Measurements from ENCODE around the gene FOXP2. TPM values are rescaled to one million over a fixed set of nuclear protein-coding genes. Genes with fewer than 3 reads are reported as not detected.
A peak's percentile ranks its signal among the peaks of the same experiment; 100 is the strongest.

The FOXP2 gene
- total and polyA plus RNA-seq, 9 of the 15 experiments (the other 6 are each of a cell fraction or from before 2014, with no cell fraction given) = not detected

- Histone ChIP-seq H4K20me1 (replicated peaks; ENCODE audit: control insufficient read depth, insufficient read depth, low read length) (no peaks in the 10 kb centered on the region), H2AFZ (ENCODE audit: low read depth, low read length) (no peak overlapping the region), H3K27ac (ENCODE audit: extremely low read depth, low read depth, low read length) (no peak overlapping the region), H3K4me3 (no peak overlapping the region), H3K27me3 (ENCODE audit: control insufficient read depth in 2 of 2, insufficient read depth in 2 of 2, low read length in 2 of 2) (no peaks in the 10 kb centered on the region), H3K4me1 (replicated peaks in 1 of 2; ENCODE audit: control insufficient read depth in 2 of 2, insufficient read depth in 2 of 2, low read length in 2 of 2) (no peaks in the 10 kb centered on the region), H3K9ac (ENCODE audit: insufficient read depth in 1 of 2, low read depth in 2 of 2, low read length in 2 of 2) (no peak overlapping the region), H3K9me1 (ENCODE audit: control insufficient read depth, insufficient read depth, low read length) (no peaks in the 10 kb centered on the region), H3K4me2 (ENCODE audit: insufficient read depth, low read length) (no peak overlapping the region), H3K36me3 (ENCODE audit: control insufficient read depth, insufficient read depth, low read length) (no peaks in the 10 kb centered on the region), H3K9me3 (replicated peaks; ENCODE audit: control insufficient read depth, insufficient read depth, low read depth, low read length) (no peaks in the 10 kb centered on the region), H3K79me2 (ENCODE audit: control insufficient read depth, insufficient read depth, low read length) (no peaks in the 10 kb centered on the region)
- 0% methylated on average over 6 of the region's 6 CpGs for WGBS (ENCODE audit: insufficient coverage, low coverage, missing lambda C conversion rate)
- intact Hi-C loops (cut with micrococcal nuclease) (no loop called here), in situ Hi-C loops (cut with MboI) (no loop called here)
- FAIRE-seq = no peak
- no peak for DNase-seq (ENCODE audit: extremely low read depth in 1 of 4, low spot score in 3 of 4)
- no peak for ATAC-seq
- TF ChIP-seq, protein P1, sequence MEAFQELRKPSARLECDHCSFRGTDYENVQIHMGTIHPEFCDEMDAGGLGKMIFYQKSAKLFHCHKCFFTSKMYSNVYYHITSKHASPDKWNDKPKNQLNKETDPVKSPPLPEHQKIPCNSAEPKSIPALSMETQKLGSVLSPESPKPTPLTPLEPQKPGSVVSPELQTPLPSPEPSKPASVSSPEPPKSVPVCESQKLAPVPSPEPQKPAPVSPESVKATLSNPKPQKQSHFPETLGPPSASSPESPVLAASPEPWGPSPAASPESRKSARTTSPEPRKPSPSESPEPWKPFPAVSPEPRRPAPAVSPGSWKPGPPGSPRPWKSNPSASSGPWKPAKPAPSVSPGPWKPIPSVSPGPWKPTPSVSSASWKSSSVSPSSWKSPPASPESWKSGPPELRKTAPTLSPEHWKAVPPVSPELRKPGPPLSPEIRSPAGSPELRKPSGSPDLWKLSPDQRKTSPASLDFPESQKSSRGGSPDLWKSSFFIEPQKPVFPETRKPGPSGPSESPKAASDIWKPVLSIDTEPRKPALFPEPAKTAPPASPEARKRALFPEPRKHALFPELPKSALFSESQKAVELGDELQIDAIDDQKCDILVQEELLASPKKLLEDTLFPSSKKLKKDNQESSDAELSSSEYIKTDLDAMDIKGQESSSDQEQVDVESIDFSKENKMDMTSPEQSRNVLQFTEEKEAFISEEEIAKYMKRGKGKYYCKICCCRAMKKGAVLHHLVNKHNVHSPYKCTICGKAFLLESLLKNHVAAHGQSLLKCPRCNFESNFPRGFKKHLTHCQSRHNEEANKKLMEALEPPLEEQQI (IDR thresholded peaks at IDR 0.05) = no peak
- no peak for TF ChIP-seq BCLAF1 (IDR thresholded peaks at IDR 0.05; ENCODE audit: borderline replicate concordance in 1 of 2, control insufficient read depth in 1 of 2, low read depth in 2 of 2, low read length in 1 of 2)
- no peak for TF ChIP-seq NRF1 (conservative IDR thresholded peaks at IDR 0.05 in 1 of 2, IDR thresholded peaks at IDR 0.05 in 1 of 2)
- no peak for TF ChIP-seq RB1 (IDR thresholded peaks at IDR 0.05; ENCODE audit: low read depth)
- TF ChIP-seq ZNF316 (IDR thresholded peaks at IDR 0.05) = peak; percentile 29; the same call in 1 of the 2 replicates
- TF ChIP-seq SRSF9 (IDR thresholded peaks at IDR 0.05; ENCODE audit: borderline replicate concordance, low read depth, low read length) = no peak
- no peak for TF ChIP-seq BHLHE40 (IDR thresholded peaks at IDR 0.05; ENCODE audit: low read length)
- BruUV-seq (replicated peaks) = no TSS peak
- POLR2A ChIA-PET = no interaction called here
- CTCF ChIA-PET (ENCODE audit: low intra/inter-chr PET ratio) = no interaction called here
These were observed 277.0 kb downstream of the FOXP2 start for GRCh38 chr7:114691605-114692004.
